HEK293 (cell line): ENCODE data around the gene SLC26A8.

Source experiments
- CTCF ChIA-PET: fragments of 350-600 bp; formaldehyde crosslinking; extraction: SDS; loops from one replicate; lab custom pipeline; 2021; ENCODE audit warnings: antibody characterized with exemption; lab: Yijun Ruan, JAX
- POLR2A ChIA-PET: fragments of 300-600 bp; formaldehyde crosslinking; extraction: SDS; loops from one replicate; lab custom pipeline; 2020; ENCODE audit warnings: antibody characterized with exemption, inconsistent platforms; lab: Yijun Ruan, JAX
- H3K27ac ChIP-seq: fragments of 200-500 bp; sonication (Bioruptor generic); 2 replicates; pipeline ENCODE4 v1.5.1; 2014; ENCODE audit warnings: low read depth, low read length, control low read depth, inconsistent platforms; ENCODE audit errors: extremely low read depth
- H3K36me3 ChIP-seq, 2 experiments: fragments of 200-500 bp in 1 of 2; sonication (Bioruptor generic) in 1 of 2; 1 replicate in 1 of 2; 2 replicates in 1 of 2; pipeline ENCODE4 v1.5.1; 2014 to 2017; ENCODE audit warnings: inconsistent platforms in 2 of 2, low read length in 2 of 2; ENCODE audit not compliant: control insufficient read depth in 2 of 2, insufficient read depth in 1 of 2
- H3K4me1 ChIP-seq: fragments of 200-500 bp; sonication (Bioruptor generic); 2 replicates; pipeline ENCODE4 v1.5.1; 2014; ENCODE audit warnings: mild to moderate bottlenecking, low read length, inconsistent platforms; ENCODE audit not compliant: control insufficient read depth, insufficient read depth
- H3K4me3 ChIP-seq: 2 replicates; pipeline ENCODE4 v1.5.1; 2011; ENCODE audit warnings: low read depth, mild to moderate bottlenecking, control low read depth, low read length, moderate library complexity
- H3K9me3 ChIP-seq: fragments of 200-500 bp; sonication (Bioruptor generic); 2 replicates; pipeline ENCODE4 v1.5.1; 2014; ENCODE audit warnings: low read depth, low read length, inconsistent platforms; ENCODE audit not compliant: control insufficient read depth, insufficient read depth
- BCL11B ChIP-seq: fragments of 450-650 bp; formaldehyde crosslinking; IDR thresholded peaks from 2 replicates; pipeline ENCODE4 v1.5.1; 2016; ENCODE audit warnings: low read depth, missing biosample characterization, missing genetic modification characterization
- GLIS1 ChIP-seq: fragments of 450-650 bp; formaldehyde crosslinking; IDR thresholded peaks from 2 replicates; pipeline ENCODE4 v1.5.1; 2016; ENCODE audit warnings: missing biosample characterization, missing genetic modification characterization
- GLIS2 ChIP-seq: fragments of 450-650 bp; formaldehyde crosslinking; IDR thresholded peaks from 2 replicates; pipeline ENCODE4 v1.5.1; 2016; ENCODE audit warnings: missing biosample characterization, missing genetic modification characterization
- IKZF3 ChIP-seq: fragments of 450-650 bp; IDR thresholded peaks from 2 replicates; pipeline ENCODE4 v1.5.0; 2018; ENCODE audit warnings: missing biosample characterization, mild to moderate bottlenecking, missing genetic modification characterization, moderate library complexity
- KLF7 ChIP-seq: fragments of 450-650 bp; formaldehyde crosslinking; IDR thresholded peaks from 2 replicates; pipeline ENCODE4 v1.5.1; 2016; ENCODE audit warnings: missing biosample characterization, missing genetic modification characterization, borderline replicate concordance
- MYNN ChIP-seq: fragments of 450-650 bp; formaldehyde crosslinking; IDR thresholded peaks from 2 replicates; pipeline ENCODE4 v1.5.1; 2016; ENCODE audit warnings: missing biosample characterization, missing genetic modification characterization, borderline replicate concordance
- WT1 ChIP-seq: fragments of 450-650 bp; formaldehyde crosslinking; IDR thresholded peaks from 2 replicates; pipeline ENCODE4 v1.5.1; 2016; ENCODE audit warnings: missing biosample characterization, missing genetic modification characterization
- YY2 ChIP-seq: fragments of 450-650 bp; formaldehyde crosslinking; IDR thresholded peaks from 2 replicates; pipeline ENCODE4 v1.5.1; 2016; ENCODE audit warnings: missing biosample characterization, missing genetic modification characterization
- ZNF184 ChIP-seq: fragments of 450-650 bp; IDR thresholded peaks from 2 replicates; pipeline ENCODE4 v1.5.1; 2018; ENCODE audit warnings: missing biosample characterization, mild to moderate bottlenecking, missing genetic modification characterization
- ZNF211 ChIP-seq: fragments of 450-650 bp; formaldehyde crosslinking; IDR thresholded peaks from 2 replicates; pipeline ENCODE4 v1.5.1; 2016; ENCODE audit warnings: low read depth, missing biosample characterization, missing genetic modification characterization
- ZNF221 ChIP-seq: fragments of 450-650 bp; formaldehyde crosslinking; IDR thresholded peaks from 2 replicates; pipeline ENCODE4 v1.5.1; 2017; ENCODE audit warnings: missing biosample characterization, missing genetic modification characterization, borderline replicate concordance
- ZNF366 ChIP-seq: fragments of 450-650 bp; formaldehyde crosslinking; conservative IDR thresholded peaks from 2 replicates; pipeline ENCODE4 v1.5.1; 2016; ENCODE audit warnings: missing biosample characterization, missing genetic modification characterization
- ZNF48 ChIP-seq: fragments of 450-650 bp; formaldehyde crosslinking; IDR thresholded peaks from 2 replicates; pipeline ENCODE4 v1.5.1; 2016; ENCODE audit warnings: missing biosample characterization, missing genetic modification characterization
- ZNF529 ChIP-seq: fragments of 450-650 bp; formaldehyde crosslinking; IDR thresholded peaks from 2 replicates; pipeline ENCODE4 v1.5.1; 2017; ENCODE audit warnings: missing genetic modification characterization, missing biosample characterization; ENCODE audit not compliant: insufficient replicate concordance
- ZNF544 ChIP-seq: fragments of 450-650 bp; formaldehyde crosslinking; IDR thresholded peaks from 2 replicates; pipeline ENCODE4 v1.5.0; 2017; ENCODE audit warnings: missing biosample characterization, missing genetic modification characterization
- ZNF596 ChIP-seq: fragments of 450-650 bp; IDR thresholded peaks from 2 replicates; pipeline ENCODE4 v1.5.0; 2018; ENCODE audit warnings: missing biosample characterization, mild to moderate bottlenecking, missing genetic modification characterization, moderate library complexity
- ZNF626 ChIP-seq: fragments of 450-650 bp; sonication (Bioruptor Pico); formaldehyde crosslinking; IDR thresholded peaks from 2 replicates; pipeline ENCODE4 v1.5.1; 2018; ENCODE audit warnings: missing biosample characterization, missing genetic modification characterization, inconsistent platforms
- ZNF660 ChIP-seq: fragments of 450-650 bp; IDR thresholded peaks from 2 replicates; pipeline ENCODE4 v1.5.1; 2018; ENCODE audit warnings: missing biosample characterization, mild to moderate bottlenecking, missing genetic modification characterization
- ZNF837 ChIP-seq: fragments of 450-650 bp; formaldehyde crosslinking; IDR thresholded peaks from 2 replicates; pipeline ENCODE4 v1.5.1; 2016; ENCODE audit warnings: missing biosample characterization, missing genetic modification characterization
- ZSCAN23 ChIP-seq: fragments of 450-650 bp; formaldehyde crosslinking; IDR thresholded peaks from 2 replicates; pipeline ENCODE4 v1.5.1; 2016; ENCODE audit warnings: missing biosample characterization, missing genetic modification characterization
- TF ChIP-seq, protein P1 (sequence below): fragments of 450-650 bp; formaldehyde crosslinking; IDR thresholded peaks from 2 replicates; pipeline ENCODE4 v1.5.1; 2016; ENCODE audit warnings: missing biosample characterization, missing genetic modification characterization, low read depth
- TF ChIP-seq, protein P2 (sequence below): fragments of 450-650 bp; formaldehyde crosslinking; IDR thresholded peaks from 2 replicates; pipeline ENCODE4 v1.5.1; 2016; ENCODE audit warnings: missing biosample characterization, missing genetic modification characterization
- TF ChIP-seq, protein P3 (sequence below): fragments of 450-650 bp; IDR thresholded peaks from 2 replicates; pipeline ENCODE4 v1.5.1; 2018; ENCODE audit warnings: missing biosample characterization, mild to moderate bottlenecking, missing genetic modification characterization
- TF ChIP-seq, protein P4 (sequence below): fragments of 450-650 bp; formaldehyde crosslinking; IDR thresholded peaks from 2 replicates; pipeline ENCODE4 v1.5.1; 2016; ENCODE audit warnings: missing biosample characterization, missing genetic modification characterization

SLC26A8 gene

DNA sequence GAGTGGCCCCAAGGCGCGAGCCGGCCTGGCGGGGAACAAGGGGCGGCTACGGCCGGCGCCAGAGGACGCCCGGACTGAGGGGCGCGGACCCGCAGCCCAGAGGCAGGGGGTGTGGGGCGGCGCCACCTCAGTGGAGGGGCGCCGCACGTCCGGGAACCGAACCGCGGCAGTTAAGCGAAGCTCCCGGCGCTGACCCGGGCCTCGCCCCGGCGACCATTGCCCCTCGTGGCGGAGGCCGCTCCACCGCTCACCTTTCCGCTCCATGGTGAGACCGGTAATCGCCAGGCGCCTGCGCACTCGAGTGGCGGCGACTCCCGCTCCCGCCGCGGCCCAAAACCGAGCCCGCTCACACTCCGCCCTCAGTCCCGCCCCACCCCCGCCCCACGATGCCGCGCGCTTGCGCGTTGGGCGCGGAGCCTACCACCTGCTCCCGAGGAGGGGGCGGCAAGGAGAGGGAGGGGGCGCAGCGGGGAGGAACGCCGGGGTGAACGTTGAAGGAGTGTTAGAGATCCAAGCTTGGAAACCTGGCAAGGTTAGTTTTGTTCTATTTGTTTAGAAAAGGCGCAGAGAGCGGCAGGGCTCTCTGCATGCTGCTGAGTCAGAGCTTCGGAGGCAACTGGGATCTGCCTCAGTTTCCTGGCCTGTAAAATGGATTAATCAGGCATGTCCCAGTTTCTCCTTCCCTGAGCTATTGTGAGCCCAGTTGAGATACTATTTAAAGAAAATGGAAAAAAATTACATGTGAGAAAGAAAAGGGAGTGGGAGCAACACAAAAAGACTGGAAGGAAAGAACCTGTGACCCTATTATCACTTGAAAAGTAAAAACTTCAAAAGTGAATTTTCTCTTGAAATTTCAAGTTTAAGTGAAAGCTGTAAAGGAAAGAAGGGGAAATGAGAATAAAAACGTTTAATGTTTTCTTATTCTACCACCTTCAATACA is 103.4 kb downstream of the SLC26A8 start, which contains the start of gene SRPK1 (continued):
- no peak; the same call in 1 of the 2 replicates for TF ChIP-seq YY2 (tag by site-specific recombination)
- no peak for TF ChIP-seq IKZF3 (tag by site-specific recombination)
- TF ChIP-seq, protein P1, sequence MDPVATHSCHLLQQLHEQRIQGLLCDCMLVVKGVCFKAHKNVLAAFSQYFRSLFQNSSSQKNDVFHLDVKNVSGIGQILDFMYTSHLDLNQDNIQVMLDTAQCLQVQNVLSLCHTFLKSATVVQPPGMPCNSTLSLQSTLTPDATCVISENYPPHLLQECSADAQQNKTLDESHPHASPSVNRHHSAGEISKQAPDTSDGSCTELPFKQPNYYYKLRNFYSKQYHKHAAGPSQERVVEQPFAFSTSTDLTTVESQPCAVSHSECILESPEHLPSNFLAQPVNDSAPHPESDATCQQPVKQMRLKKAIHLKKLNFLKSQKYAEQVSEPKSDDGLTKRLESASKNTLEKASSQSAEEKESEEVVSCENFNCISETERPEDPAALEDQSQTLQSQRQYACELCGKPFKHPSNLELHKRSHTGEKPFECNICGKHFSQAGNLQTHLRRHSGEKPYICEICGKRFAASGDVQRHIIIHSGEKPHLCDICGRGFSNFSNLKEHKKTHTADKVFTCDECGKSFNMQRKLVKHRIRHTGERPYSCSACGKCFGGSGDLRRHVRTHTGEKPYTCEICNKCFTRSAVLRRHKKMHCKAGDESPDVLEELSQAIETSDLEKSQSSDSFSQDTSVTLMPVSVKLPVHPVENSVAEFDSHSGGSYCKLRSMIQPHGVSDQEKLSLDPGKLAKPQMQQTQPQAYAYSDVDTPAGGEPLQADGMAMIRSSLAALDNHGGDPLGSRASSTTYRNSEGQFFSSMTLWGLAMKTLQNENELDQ (tag by site-specific recombination) = no peak
- TF ChIP-seq, protein P2, sequence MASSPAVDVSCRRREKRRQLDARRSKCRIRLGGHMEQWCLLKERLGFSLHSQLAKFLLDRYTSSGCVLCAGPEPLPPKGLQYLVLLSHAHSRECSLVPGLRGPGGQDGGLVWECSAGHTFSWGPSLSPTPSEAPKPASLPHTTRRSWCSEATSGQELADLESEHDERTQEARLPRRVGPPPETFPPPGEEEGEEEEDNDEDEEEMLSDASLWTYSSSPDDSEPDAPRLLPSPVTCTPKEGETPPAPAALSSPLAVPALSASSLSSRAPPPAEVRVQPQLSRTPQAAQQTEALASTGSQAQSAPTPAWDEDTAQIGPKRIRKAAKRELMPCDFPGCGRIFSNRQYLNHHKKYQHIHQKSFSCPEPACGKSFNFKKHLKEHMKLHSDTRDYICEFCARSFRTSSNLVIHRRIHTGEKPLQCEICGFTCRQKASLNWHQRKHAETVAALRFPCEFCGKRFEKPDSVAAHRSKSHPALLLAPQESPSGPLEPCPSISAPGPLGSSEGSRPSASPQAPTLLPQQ = peak; percentile 23; the same call in 1 of the 2 replicates

DNA sequence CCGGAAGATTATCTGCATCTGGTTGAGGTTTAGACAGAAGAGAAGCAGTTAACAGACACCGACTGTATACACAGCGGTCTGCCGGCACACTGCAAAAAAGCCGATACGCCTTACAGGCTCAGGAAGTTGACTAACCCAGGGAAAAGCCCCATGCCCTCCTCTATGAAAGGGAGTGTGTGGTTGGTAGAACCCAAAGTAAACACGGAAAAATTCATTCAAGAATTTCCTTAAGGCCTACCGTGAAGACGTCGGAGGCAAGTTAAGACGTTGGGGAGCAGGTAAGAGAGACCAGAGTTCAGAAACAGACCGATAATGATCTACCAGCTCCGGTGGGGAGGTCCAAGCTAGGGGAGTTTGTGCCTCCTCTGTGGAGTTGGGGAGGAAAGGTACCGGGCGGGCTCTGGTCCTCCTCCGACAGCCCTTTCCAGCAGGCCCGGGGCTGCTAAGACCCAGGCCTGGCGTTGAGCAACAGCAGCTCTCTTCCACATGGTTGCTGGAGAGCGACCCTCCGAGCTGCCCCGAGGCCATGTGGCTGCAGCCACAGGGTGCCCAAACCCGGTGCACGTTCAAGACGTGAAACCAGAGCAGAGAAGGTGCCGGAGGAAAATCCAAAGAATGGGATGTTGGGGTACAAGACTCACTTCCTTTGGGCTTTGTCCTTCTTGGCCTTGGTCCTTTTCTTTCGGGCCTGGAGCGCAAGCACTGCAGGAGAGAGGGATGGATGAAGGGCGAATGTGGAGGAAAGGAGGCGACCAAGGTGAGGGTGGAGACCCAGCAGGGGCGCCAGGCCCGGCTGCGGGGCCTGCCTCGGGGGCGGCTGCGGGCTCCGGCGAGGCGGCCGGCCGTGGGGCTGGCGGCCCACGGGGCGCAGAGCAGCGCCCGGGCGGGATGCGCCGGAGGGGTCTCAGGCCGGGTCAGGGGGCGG is 104.4 kb downstream of the SLC26A8 start:
- no peaks in the 10 kb centered on the region for H3K9me3 ChIP-seq
- peak overlapping the region; percentile 83 for H3K27ac ChIP-seq
- CTCF ChIA-PET = interaction anchor here (0.6 to 1.7 kb wide), 2 partner anchors 9 to 175 kb away, joined by 3 to 4 read pairs; no protein-coding TSS in a partner anchor
- peaks cover 22 to 29% of the 10 kb centered on the region in 2 experiments; a peak in 2 of 3 replicates for H3K36me3 ChIP-seq
- POLR2A ChIA-PET = interaction anchor here (1.0 to 3.3 kb wide), 5 partner anchors 9 to 108 kb away, joined by 3 to 15 read pairs (median 3); partner anchors contain the start of gene MAPK14
- peaks cover 11% of the 10 kb centered on the region for H3K4me1 ChIP-seq
- peak overlapping the region; percentile 67 for H3K4me3 ChIP-seq
- TF ChIP-seq ZNF626 (no peak), ZNF184 (tag by site-specific recombination) (no peak), GLIS1 (tag by site-specific recombination) (peak; percentile 41), ZNF837 (tag by site-specific recombination) (no peak), WT1 (tag by site-specific recombination) (peak; percentile 67), ZNF211 (tag by site-specific recombination) (no peak), MYNN (tag by site-specific recombination) (no peak), ZNF48 (tag by site-specific recombination) (no peak), ZNF596 (tag by site-specific recombination) (no peak), ZNF221 (tag by site-specific recombination) (no peak), GLIS2 (peak; percentile 60), KLF7 (no peak), ZNF660 (tag by site-specific recombination) (0 out of 2 replicates have a peak, but pooled peaks have one; percentile 7), ZNF366 (tag by site-specific recombination) (0 out of 2 replicates have a peak, but pooled peaks have one; percentile 8), ZNF544 (tag by site-specific recombination) (no peak), ZNF529 (tag by site-specific recombination) (no peak), BCL11B (tag by site-specific recombination) (no peak), ZSCAN23 (no peak)
- TF ChIP-seq, protein P3, sequence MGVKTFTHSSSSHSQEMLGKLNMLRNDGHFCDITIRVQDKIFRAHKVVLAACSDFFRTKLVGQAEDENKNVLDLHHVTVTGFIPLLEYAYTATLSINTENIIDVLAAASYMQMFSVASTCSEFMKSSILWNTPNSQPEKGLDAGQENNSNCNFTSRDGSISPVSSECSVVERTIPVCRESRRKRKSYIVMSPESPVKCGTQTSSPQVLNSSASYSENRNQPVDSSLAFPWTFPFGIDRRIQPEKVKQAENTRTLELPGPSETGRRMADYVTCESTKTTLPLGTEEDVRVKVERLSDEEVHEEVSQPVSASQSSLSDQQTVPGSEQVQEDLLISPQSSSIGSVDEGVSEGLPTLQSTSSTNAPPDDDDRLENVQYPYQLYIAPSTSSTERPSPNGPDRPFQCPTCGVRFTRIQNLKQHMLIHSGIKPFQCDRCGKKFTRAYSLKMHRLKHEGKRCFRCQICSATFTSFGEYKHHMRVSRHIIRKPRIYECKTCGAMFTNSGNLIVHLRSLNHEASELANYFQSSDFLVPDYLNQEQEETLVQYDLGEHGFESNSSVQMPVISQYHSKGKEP (tag by site-specific recombination) = no peak
- TF ChIP-seq, protein P4, sequence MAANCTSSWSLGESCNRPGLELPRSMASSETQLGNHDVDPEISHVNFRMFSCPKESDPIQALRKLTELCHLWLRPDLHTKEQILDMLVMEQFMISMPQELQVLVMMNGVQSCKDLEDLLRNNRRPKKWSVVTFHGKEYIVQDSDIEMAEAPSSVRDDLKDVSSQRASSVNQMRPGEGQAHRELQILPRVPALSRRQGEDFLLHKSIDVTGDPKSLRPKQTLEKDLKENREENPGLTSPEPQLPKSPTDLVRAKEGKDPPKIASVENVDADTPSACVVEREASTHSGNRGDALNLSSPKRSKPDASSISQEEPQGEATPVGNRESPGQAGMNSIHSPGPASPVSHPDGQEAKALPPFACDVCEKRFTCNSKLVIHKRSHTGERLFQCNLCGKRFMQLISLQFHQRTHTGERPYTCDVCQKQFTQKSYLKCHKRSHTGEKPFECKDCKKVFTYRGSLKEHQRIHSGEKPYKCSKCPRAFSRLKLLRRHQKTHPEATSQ (tag by site-specific recombination) = no peak
